WTC11 (cell line): ENCODE measurements around the gene CTNND2. TPM values are rescaled to one million over a fixed set of nuclear protein-coding genes. Genes with fewer than 3 reads are reported as not detected.

Experiments used
- ATAC-seq: fragments of 200-7000 bp; cut with Tn5 transposase; 2 replicates; pipeline ENCODE4 v1.10.0; 2021; ENCODE audit warnings: mild to moderate bottlenecking, moderate library complexity
- CTCF ChIA-PET: fragments of 300-600 bp; sonication (Branson Sonifier 250); formaldehyde crosslinking; loops from one replicate; lab custom pipeline; 2021; ENCODE audit warnings: antibody characterized with exemption; lab: Charles Lee
- POLR2A ChIA-PET: fragments of 350-600 bp; sonication (Branson Sonifier 250); formaldehyde crosslinking; loops from one replicate; lab custom pipeline; 2021; ENCODE audit warnings: antibody characterized with exemption; lab: Charles Lee
- DNase-seq: peaks from one replicate; pipeline ENCODE4 v3.0.0; 2021; ENCODE audit warnings: low spot score
- H3K27ac Mint-ChIP-seq: 2 replicates; pipeline ENCODE4 v1.8.0; 2021; ENCODE audit warnings: mixed read lengths
- H3K27me3 Mint-ChIP-seq: 2 replicates; pipeline ENCODE4 v1.8.0; 2021; ENCODE audit warnings: low read depth, mild to moderate bottlenecking, moderate library complexity, mixed read lengths
- H3K36me3 Mint-ChIP-seq: 2 replicates; pipeline ENCODE4 v1.8.0; 2021; ENCODE audit warnings: mixed read lengths
- H3K4me1 Mint-ChIP-seq: 2 replicates; pipeline ENCODE4 v1.8.0; 2022; ENCODE audit warnings: mixed read lengths
- H3K4me3 Mint-ChIP-seq: 2 replicates; pipeline ENCODE4 v1.8.0; 2021; ENCODE audit warnings: mild to moderate bottlenecking, moderate library complexity, mixed read lengths
- H3K9me3 Mint-ChIP-seq: 2 replicates; pipeline ENCODE4 v1.8.0; 2021; ENCODE audit warnings: mixed read lengths
- ATF1 ChIP-seq: sonication (generic); formaldehyde crosslinking; IDR thresholded peaks from 2 replicates; pipeline ENCODE4 v1.8.1; 2023; ENCODE audit warnings: mild to moderate bottlenecking, moderate library complexity, missing genetic modification reagents
- ESRRA ChIP-seq: sonication (generic); formaldehyde crosslinking; IDR thresholded peaks from 2 replicates; pipeline ENCODE4 v1.8.1; 2022; ENCODE audit warnings: mild to moderate bottlenecking, missing genetic modification reagents, borderline replicate concordance
- HMGA2 ChIP-seq: fragments of 250-450 bp; sonication (Bioruptor Pico); IDR thresholded peaks from 2 replicates; pipeline ENCODE4 v1.4.0; 2021; ENCODE audit warnings: mild to moderate bottlenecking, moderate library complexity
- IRF2 ChIP-seq: sonication (generic); formaldehyde crosslinking; IDR thresholded peaks from 2 replicates; pipeline ENCODE4 v1.8.0; 2022; ENCODE audit warnings: low read depth, missing genetic modification reagents, borderline replicate concordance
- KAT7 ChIP-seq: sonication (generic); formaldehyde crosslinking; IDR thresholded peaks from 2 replicates; pipeline ENCODE4 v1.8.1; 2023; ENCODE audit warnings: missing genetic modification reagents, mild to moderate bottlenecking, borderline replicate concordance
- NR1H2 ChIP-seq: sonication (generic); formaldehyde crosslinking; IDR thresholded peaks from 2 replicates; pipeline ENCODE4 v1.9.0; 2021; ENCODE audit warnings: mild to moderate bottlenecking, moderate library complexity, missing genetic modification reagents
- NR2C2 ChIP-seq: sonication (generic); formaldehyde crosslinking; IDR thresholded peaks from 2 replicates; pipeline ENCODE4 v1.8.0; 2022; ENCODE audit warnings: mild to moderate bottlenecking, missing genetic modification reagents
- RELA ChIP-seq: sonication (generic); formaldehyde crosslinking; IDR thresholded peaks from 2 replicates; pipeline ENCODE4 v1.8.1; 2022; ENCODE audit warnings: missing genetic modification reagents, mild to moderate bottlenecking, borderline replicate concordance
- SMAD3 ChIP-seq: sonication (generic); formaldehyde crosslinking; IDR thresholded peaks from 2 replicates; pipeline ENCODE4 v1.8.0; 2022; ENCODE audit warnings: missing genetic modification reagents, mild to moderate bottlenecking, borderline replicate concordance
- TP53 ChIP-seq: sonication (generic); formaldehyde crosslinking; IDR thresholded peaks from 2 replicates; pipeline ENCODE4 v1.8.1; 2023; ENCODE audit warnings: mild to moderate bottlenecking, missing genetic modification reagents
- USF2 ChIP-seq: sonication (generic); formaldehyde crosslinking; IDR thresholded peaks from 2 replicates; pipeline ENCODE4 v1.8.1; 2023; ENCODE audit warnings: mild to moderate bottlenecking, missing genetic modification reagents, moderate library complexity
- ZNF121 ChIP-seq: sonication (generic); formaldehyde crosslinking; IDR thresholded peaks from 2 replicates; pipeline ENCODE4 v1.8.0; 2023; ENCODE audit warnings: missing genetic modification reagents
- ZNF317 ChIP-seq: sonication (generic); formaldehyde crosslinking; IDR thresholded peaks from 2 replicates; pipeline ENCODE4 v1.8.1; 2023; ENCODE audit warnings: low read depth, mild to moderate bottlenecking, moderate library complexity, missing genetic modification reagents, borderline replicate concordance
- ZNF423 ChIP-seq: fragments of 250-450 bp; sonication (Bioruptor Pico); IDR thresholded peaks from 2 replicates; pipeline ENCODE4 v2.1.2; 2022; ENCODE audit warnings: mild to moderate bottlenecking, moderate library complexity
- ZNF671 ChIP-seq: fragments of 250-450 bp; sonication (Bioruptor Pico); IDR thresholded peaks from 2 replicates; pipeline ENCODE4 v1.8.0; 2021; ENCODE audit warnings: mild to moderate bottlenecking
- total RNA-seq: library from RNA; stranded (reverse); gene quantifications from 3 replicates; pipeline ENCODE4 v1.2.3, GENCODE V29; 2021
- TF ChIP-seq, protein P1 (sequence below): fragments of 250-450 bp; sonication (Bioruptor Pico); IDR thresholded peaks from 2 replicates; pipeline ENCODE4 v1.9.0; 2021; ENCODE audit warnings: mild to moderate bottlenecking, borderline replicate concordance
- TF ChIP-seq, protein P2 (sequence below): sonication (generic); formaldehyde crosslinking; IDR thresholded peaks from 2 replicates; pipeline ENCODE4 v1.8.1; 2023; ENCODE audit warnings: mild to moderate bottlenecking, moderate library complexity, missing genetic modification reagents
- TF ChIP-seq, protein P3 (sequence below): fragments of 250-450 bp; sonication (Bioruptor Pico); IDR thresholded peaks from 2 replicates; pipeline ENCODE4 v1.9.0; 2021; ENCODE audit warnings: moderate library complexity, mild to moderate bottlenecking, inconsistent platforms, borderline replicate concordance
- TF ChIP-seq, protein P4 (sequence below): sonication (generic); formaldehyde crosslinking; IDR thresholded peaks from 2 replicates; pipeline ENCODE4 v1.8.0; 2022; ENCODE audit warnings: mild to moderate bottlenecking, missing genetic modification reagents
- TF ChIP-seq, protein P5 (sequence below): fragments of 250-450 bp; sonication (Bioruptor Pico); IDR thresholded peaks from 2 replicates; pipeline ENCODE4 v1.8.0; 2021; ENCODE audit warnings: mild to moderate bottlenecking
- TF ChIP-seq, protein P6 (sequence below): sonication (generic); formaldehyde crosslinking; IDR thresholded peaks from 2 replicates; pipeline ENCODE4 v1.8.1; 2022; ENCODE audit warnings: low read depth, missing genetic modification reagents, borderline replicate concordance

Gene CTNND2
- total RNA-seq, 1 experiment from 2014 or later, result 11.9 TPM

- TF ChIP-seq, protein P1, sequence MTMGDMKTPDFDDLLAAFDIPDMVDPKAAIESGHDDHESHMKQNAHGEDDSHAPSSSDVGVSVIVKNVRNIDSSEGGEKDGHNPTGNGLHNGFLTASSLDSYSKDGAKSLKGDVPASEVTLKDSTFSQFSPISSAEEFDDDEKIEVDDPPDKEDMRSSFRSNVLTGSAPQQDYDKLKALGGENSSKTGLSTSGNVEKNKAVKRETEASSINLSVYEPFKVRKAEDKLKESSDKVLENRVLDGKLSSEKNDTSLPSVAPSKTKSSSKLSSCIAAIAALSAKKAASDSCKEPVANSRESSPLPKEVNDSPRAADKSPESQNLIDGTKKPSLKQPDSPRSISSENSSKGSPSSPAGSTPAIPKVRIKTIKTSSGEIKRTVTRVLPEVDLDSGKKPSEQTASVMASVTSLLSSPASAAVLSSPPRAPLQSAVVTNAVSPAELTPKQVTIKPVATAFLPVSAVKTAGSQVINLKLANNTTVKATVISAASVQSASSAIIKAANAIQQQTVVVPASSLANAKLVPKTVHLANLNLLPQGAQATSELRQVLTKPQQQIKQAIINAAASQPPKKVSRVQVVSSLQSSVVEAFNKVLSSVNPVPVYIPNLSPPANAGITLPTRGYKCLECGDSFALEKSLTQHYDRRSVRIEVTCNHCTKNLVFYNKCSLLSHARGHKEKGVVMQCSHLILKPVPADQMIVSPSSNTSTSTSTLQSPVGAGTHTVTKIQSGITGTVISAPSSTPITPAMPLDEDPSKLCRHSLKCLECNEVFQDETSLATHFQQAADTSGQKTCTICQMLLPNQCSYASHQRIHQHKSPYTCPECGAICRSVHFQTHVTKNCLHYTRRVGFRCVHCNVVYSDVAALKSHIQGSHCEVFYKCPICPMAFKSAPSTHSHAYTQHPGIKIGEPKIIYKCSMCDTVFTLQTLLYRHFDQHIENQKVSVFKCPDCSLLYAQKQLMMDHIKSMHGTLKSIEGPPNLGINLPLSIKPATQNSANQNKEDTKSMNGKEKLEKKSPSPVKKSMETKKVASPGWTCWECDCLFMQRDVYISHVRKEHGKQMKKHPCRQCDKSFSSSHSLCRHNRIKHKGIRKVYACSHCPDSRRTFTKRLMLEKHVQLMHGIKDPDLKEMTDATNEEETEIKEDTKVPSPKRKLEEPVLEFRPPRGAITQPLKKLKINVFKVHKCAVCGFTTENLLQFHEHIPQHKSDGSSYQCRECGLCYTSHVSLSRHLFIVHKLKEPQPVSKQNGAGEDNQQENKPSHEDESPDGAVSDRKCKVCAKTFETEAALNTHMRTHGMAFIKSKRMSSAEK, result no peak
- TF ChIP-seq HMGA2 (CRISPR knock-in tag) (no peak), TP53 (CRISPR knock-in tag) (no peak), KAT7 (CRISPR knock-in tag) (no peak), ZNF671 (CRISPR knock-in tag) (no peak), RELA (CRISPR knock-in tag) (no peak), NR2C2 (CRISPR knock-in tag) (no peak), ZNF423 (CRISPR knock-in tag) (no peak), IRF2 (CRISPR knock-in tag) (no peak)
Observed at GRCh38 chr5:11323761-11324160, 580.5 kb downstream of the CTNND2 start (continued).

DNA sequence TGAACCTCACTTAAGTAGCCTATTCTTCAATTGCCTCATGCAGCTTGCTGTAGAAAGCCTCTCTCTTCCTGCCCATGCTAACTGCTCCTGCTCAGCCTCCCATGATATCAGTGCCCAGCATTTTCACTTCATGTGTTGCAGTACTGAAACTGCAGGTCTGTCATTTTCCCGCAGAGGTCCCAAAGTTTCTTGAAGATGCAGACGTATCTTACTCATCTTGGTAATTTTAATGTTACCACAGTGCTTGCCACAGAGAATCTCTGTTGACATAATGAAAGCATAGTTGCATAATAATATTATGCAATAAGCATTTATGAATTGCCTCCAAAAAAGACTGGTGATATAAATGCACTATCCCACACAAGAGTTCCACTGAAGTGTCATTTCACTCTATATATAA lies 582.1 kb downstream of the CTNND2 start:
- H3K4me3 Mint-ChIP-seq, result no peak overlapping the region
- DNase-seq, result no peak
- ChIA-PET POLR2A (no interaction called here), CTCF (no interaction called here)
- peaks cover 7% of the 10 kb centered on the region for H3K4me1 Mint-ChIP-seq
- no peaks in the 10 kb centered on the region for H3K27me3 Mint-ChIP-seq
- no peaks in the 10 kb centered on the region for H3K36me3 Mint-ChIP-seq
- ATAC-seq, result no peak
- H3K27ac Mint-ChIP-seq, result no peak overlapping the region
- TF ChIP-seq HMGA2 (CRISPR knock-in tag), result no peak
- TF ChIP-seq SMAD3, result no peak
- no peak for TF ChIP-seq KAT7 (CRISPR knock-in tag)
- TF ChIP-seq, protein P2, sequence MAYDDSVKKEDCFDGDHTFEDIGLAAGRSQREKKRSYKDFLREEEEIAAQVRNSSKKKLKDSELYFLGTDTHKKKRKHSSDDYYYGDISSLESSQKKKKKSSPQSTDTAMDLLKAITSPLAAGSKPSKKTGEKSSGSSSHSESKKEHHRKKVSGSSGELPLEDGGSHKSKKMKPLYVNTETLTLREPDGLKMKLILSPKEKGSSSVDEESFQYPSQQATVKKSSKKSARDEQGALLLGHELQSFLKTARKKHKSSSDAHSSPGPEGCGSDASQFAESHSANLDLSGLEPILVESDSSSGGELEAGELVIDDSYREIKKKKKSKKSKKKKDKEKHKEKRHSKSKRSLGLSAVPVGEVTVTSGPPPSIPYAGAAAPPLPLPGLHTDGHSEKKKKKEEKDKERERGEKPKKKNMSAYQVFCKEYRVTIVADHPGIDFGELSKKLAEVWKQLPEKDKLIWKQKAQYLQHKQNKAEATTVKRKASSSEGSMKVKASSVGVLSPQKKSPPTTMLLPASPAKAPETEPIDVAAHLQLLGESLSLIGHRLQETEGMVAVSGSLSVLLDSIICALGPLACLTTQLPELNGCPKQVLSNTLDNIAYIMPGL, result no peak
- TF ChIP-seq, protein P3, sequence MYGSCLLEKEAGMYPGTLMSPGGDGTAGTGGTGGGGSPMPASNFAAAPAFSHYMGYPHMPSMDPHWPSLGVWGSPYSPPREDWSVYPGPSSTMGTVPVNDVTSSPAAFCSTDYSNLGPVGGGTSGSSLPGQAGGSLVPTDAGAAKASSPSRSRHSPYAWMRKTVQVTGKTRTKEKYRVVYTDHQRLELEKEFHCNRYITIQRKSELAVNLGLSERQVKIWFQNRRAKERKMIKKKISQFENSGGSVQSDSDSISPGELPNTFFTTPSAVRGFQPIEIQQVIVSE (CRISPR knock-in tag), result no peak
- TF ChIP-seq, protein P4, sequence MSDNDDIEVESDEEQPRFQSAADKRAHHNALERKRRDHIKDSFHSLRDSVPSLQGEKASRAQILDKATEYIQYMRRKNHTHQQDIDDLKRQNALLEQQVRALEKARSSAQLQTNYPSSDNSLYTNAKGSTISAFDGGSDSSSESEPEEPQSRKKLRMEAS (CRISPR knock-in tag), result no peak
- no peak for TF ChIP-seq ZNF121 (CRISPR knock-in tag)
- no peak for TF ChIP-seq ATF1 (CRISPR knock-in tag)
- TF ChIP-seq USF2 (CRISPR knock-in tag), result no peak
- TF ChIP-seq, protein P5, sequence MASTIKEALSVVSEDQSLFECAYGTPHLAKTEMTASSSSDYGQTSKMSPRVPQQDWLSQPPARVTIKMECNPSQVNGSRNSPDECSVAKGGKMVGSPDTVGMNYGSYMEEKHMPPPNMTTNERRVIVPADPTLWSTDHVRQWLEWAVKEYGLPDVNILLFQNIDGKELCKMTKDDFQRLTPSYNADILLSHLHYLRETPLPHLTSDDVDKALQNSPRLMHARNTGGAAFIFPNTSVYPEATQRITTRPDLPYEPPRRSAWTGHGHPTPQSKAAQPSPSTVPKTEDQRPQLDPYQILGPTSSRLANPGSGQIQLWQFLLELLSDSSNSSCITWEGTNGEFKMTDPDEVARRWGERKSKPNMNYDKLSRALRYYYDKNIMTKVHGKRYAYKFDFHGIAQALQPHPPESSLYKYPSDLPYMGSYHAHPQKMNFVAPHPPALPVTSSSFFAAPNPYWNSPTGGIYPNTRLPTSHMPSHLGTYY (CRISPR knock-in tag), result no peak
- TF ChIP-seq, protein P6, sequence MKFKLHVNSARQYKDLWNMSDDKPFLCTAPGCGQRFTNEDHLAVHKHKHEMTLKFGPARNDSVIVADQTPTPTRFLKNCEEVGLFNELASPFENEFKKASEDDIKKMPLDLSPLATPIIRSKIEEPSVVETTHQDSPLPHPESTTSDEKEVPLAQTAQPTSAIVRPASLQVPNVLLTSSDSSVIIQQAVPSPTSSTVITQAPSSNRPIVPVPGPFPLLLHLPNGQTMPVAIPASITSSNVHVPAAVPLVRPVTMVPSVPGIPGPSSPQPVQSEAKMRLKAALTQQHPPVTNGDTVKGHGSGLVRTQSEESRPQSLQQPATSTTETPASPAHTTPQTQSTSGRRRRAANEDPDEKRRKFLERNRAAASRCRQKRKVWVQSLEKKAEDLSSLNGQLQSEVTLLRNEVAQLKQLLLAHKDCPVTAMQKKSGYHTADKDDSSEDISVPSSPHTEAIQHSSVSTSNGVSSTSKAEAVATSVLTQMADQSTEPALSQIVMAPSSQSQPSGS (CRISPR knock-in tag), result no peak
- TF ChIP-seq ESRRA (CRISPR knock-in tag), result no peak
- TF ChIP-seq ZNF317 (CRISPR knock-in tag), result no peak
- no peak for TF ChIP-seq NR1H2
- peaks cover 7% of the 10 kb centered on the region for H3K9me3 Mint-ChIP-seq
